ENCODE data around the gene ACTC1. TPM values are rescaled to one million over a fixed set of nuclear protein-coding genes. Genes with fewer than 3 reads are reported as not detected.
"Not testable (repeated sequence)": the region's sequence is repeated elsewhere in the genome, so short reads cannot be mapped to it uniquely, and the experiment has no call there.

ACTC1 gene
- total RNA-seq, 1 donor from 2014 or later, result 4.2 TPM

DNA sequence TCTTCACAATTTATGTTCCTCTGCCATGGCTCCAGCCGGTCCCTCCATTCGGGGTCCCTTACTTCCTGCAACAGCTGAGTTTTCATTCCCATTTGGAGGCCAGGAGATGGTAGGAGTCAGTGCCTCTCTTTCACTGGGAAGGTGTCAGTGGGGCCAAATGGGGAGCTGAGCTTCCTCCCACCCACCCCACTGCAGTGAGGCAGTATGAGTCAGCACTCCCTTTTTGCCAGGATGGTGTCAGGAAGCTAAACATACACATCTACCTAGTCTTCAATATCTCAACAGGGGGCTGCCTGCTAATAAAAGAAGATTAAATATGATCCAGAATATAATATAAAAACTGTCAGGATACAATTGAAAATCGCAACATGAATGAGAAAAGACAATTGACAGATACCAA lies 12.7 kb upstream of the ACTC1 start:
- H3K27me3 Mint-ChIP-seq (ENCODE audit: unreplicated experiment), result no peaks in the 10 kb centered on the region
- H3K4me3 Mint-ChIP-seq (ENCODE audit: unreplicated experiment), result no peak overlapping the region
- no peaks in the 10 kb centered on the region for H3K36me3 Mint-ChIP-seq (ENCODE audit: low read depth, unreplicated experiment)
- no peak overlapping the region for H3K27ac Mint-ChIP-seq (ENCODE audit: unreplicated experiment)
- H3K9me3 Mint-ChIP-seq (ENCODE audit: unreplicated experiment), result no peaks in the 10 kb centered on the region
- no peaks in the 10 kb centered on the region for H3K4me1 Mint-ChIP-seq (ENCODE audit: unreplicated experiment)
- TF ChIP-seq, protein P1, sequence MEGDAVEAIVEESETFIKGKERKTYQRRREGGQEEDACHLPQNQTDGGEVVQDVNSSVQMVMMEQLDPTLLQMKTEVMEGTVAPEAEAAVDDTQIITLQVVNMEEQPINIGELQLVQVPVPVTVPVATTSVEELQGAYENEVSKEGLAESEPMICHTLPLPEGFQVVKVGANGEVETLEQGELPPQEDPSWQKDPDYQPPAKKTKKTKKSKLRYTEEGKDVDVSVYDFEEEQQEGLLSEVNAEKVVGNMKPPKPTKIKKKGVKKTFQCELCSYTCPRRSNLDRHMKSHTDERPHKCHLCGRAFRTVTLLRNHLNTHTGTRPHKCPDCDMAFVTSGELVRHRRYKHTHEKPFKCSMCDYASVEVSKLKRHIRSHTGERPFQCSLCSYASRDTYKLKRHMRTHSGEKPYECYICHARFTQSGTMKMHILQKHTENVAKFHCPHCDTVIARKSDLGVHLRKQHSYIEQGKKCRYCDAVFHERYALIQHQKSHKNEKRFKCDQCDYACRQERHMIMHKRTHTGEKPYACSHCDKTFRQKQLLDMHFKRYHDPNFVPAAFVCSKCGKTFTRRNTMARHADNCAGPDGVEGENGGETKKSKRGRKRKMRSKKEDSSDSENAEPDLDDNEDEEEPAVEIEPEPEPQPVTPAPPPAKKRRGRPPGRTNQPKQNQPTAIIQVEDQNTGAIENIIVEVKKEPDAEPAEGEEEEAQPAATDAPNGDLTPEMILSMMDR (IDR thresholded peaks at IDR 0.05; ENCODE audit: unreplicated experiment), result no peak
- DNase-seq (ENCODE audit: low spot score), result no peak

DNA sequence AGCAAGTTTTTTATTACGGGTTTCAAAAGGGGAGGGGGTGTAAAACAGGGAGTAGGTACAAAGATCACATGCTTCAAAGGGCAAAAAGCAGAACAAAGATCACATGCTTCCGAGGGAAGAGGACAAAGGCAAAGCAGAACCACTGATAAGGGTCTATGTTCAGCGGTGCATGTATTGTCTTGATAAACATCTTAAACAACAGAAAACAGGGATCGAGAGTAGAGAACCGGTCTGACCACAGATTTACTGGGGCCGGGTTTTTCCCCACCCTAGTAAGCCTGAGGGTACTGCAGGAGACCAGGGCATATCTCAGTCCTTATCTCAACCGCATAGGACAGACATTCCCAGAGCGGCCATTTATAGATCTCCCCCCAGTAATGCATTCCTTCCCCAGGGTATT lies 11.9 kb upstream of the ACTC1 start:
- H3K27me3 Mint-ChIP-seq (ENCODE audit: unreplicated experiment); H3K27ac Mint-ChIP-seq (ENCODE audit: unreplicated experiment); DNase-seq (ENCODE audit: low spot score); H3K36me3 Mint-ChIP-seq (ENCODE audit: low read depth, unreplicated experiment); H3K4me1 Mint-ChIP-seq (ENCODE audit: unreplicated experiment); H3K4me3 Mint-ChIP-seq (ENCODE audit: unreplicated experiment); H3K9me3 Mint-ChIP-seq (ENCODE audit: unreplicated experiment): not testable (repeated sequence)

DNA sequence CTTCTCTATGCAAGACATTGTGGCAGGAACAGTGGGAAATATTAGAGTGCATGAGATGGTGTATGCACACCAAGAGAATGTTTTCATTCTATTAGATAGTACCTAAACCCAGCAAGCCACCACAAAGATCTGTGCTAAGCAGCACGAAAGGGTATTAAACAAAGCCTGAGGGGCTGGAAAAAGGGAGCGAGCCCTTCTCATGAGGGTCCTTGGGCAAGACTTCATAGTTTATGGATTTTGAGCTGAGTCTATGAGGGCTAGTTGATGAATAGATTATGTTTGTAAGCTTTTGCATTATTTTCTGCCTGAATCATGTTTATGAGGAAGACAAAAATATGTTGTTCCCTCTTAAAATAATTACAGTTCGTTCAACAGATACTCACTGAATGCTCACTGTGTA lies 9.4 kb upstream of the ACTC1 start:
- no peaks in the 10 kb centered on the region for H3K9me3 Mint-ChIP-seq (ENCODE audit: unreplicated experiment)
- DNase-seq (ENCODE audit: low spot score), result no peak
- no peaks in the 10 kb centered on the region for H3K4me1 Mint-ChIP-seq (ENCODE audit: unreplicated experiment)
- H3K27me3 Mint-ChIP-seq (ENCODE audit: unreplicated experiment), result peaks cover 1% of the 10 kb centered on the region
- no peaks in the 10 kb centered on the region for H3K36me3 Mint-ChIP-seq (ENCODE audit: low read depth, unreplicated experiment)
- no peak overlapping the region for H3K27ac Mint-ChIP-seq (ENCODE audit: unreplicated experiment)
- TF ChIP-seq, protein P1 (IDR thresholded peaks at IDR 0.05; ENCODE audit: unreplicated experiment), result no peak
- no peak overlapping the region for H3K4me3 Mint-ChIP-seq (ENCODE audit: unreplicated experiment)

DNA sequence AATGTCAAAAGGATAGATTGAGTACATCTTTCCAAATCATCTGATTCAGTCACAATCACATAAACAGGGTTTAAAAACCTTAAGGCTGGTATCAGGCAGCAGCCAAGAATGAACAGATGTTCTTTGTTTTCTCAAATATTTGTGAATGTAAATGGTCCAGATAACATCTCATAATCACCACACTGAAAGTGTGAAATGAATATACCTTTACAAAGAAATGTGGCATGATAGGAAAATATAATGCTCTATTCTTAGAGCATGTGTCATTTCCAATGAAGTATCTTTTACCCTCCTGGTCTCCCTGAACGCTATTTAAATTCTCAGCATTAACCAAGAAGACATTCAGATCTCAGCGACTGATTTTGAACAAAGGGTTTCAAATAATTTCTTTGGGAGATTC lies 8.8 kb upstream of the ACTC1 start:
- H3K27me3 Mint-ChIP-seq (ENCODE audit: unreplicated experiment), result peaks cover 3% of the 10 kb centered on the region
- no peak for DNase-seq (ENCODE audit: low spot score)
- TF ChIP-seq, protein P1 (IDR thresholded peaks at IDR 0.05; ENCODE audit: unreplicated experiment), result no peak
- H3K4me3 Mint-ChIP-seq (ENCODE audit: unreplicated experiment), result no peak overlapping the region
- H3K9me3 Mint-ChIP-seq (ENCODE audit: unreplicated experiment), result no peaks in the 10 kb centered on the region
- H3K4me1 Mint-ChIP-seq (ENCODE audit: unreplicated experiment), result no peaks in the 10 kb centered on the region
- H3K36me3 Mint-ChIP-seq (ENCODE audit: low read depth, unreplicated experiment), result no peaks in the 10 kb centered on the region
- H3K27ac Mint-ChIP-seq (ENCODE audit: unreplicated experiment), result no peak overlapping the region

DNA sequence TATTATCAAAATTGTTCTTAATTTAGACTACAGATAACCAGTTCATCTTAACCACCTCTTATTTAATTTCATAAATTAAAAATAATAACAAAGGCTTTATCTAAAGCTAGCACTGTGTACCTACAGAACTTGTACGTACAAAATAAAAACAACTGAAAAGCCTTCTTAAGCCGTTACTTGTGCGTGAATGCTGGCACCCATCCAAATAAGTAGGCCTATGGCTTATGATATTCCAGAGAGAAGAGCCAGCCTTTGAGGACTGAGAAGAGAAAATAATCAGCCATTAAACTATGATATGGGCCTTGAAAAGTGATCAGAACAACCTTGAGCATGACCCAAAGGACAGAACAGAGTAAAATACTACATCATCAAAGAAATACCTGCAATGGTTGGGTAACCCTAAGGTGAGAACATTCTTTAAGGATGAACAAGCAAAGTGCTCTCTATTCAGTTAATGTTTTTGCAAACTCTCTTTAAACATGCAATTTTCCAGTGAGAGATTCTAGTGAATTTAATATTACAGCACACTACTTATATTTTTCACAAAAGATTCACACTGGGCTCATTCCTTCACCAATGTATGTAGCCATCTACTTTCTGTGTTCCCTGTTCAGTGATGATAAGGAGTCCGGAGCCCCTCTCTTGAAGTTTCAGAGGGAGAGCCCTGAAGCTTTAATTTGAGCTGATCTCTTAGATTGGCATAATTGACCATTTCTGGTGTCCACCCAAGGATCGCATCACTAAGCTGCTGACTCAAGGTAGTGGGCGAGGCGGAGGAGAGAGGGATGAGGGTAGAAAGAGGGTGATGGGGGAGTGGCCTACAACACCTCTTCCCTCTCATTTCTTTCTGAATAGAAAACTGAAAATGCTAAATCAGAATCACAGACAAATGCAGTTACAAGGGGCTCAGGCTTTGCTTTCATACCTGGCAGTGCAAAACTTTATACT lies 7.7 kb upstream of the ACTC1 start:
- no peaks in the 10 kb centered on the region for H3K36me3 Mint-ChIP-seq (ENCODE audit: low read depth, unreplicated experiment)
- no peak overlapping the region for H3K4me3 Mint-ChIP-seq (ENCODE audit: unreplicated experiment)
- H3K9me3 Mint-ChIP-seq (ENCODE audit: unreplicated experiment), result no peaks in the 10 kb centered on the region
- peaks cover 3% of the 10 kb centered on the region for H3K27me3 Mint-ChIP-seq (ENCODE audit: unreplicated experiment)
- no peaks in the 10 kb centered on the region for H3K4me1 Mint-ChIP-seq (ENCODE audit: unreplicated experiment)
- no peak for DNase-seq (ENCODE audit: low spot score)
- no peak overlapping the region for H3K27ac Mint-ChIP-seq (ENCODE audit: unreplicated experiment)
- TF ChIP-seq, protein P1 (IDR thresholded peaks at IDR 0.05; ENCODE audit: unreplicated experiment), result no peak

Measured in endothelial cell (in vitro differentiated cells).